Ramos (cell line): ENCODE measurements around the gene HSPD1.
"Not testable (repeated sequence)": the region's sequence is repeated elsewhere in the genome, so short reads cannot be mapped to it uniquely, and the experiment has no call there.

Experiments used
- in situ Hi-C: fragments of 300-500 bp; cut with MboI; formaldehyde crosslinking; loops from one replicate; pipeline ENCODE4 v1.14.3; 2022; ENCODE audit warnings: low sequenced_read_pairs; ENCODE audit not compliant: unreplicated experiment

Gene HSPD1

DNA sequence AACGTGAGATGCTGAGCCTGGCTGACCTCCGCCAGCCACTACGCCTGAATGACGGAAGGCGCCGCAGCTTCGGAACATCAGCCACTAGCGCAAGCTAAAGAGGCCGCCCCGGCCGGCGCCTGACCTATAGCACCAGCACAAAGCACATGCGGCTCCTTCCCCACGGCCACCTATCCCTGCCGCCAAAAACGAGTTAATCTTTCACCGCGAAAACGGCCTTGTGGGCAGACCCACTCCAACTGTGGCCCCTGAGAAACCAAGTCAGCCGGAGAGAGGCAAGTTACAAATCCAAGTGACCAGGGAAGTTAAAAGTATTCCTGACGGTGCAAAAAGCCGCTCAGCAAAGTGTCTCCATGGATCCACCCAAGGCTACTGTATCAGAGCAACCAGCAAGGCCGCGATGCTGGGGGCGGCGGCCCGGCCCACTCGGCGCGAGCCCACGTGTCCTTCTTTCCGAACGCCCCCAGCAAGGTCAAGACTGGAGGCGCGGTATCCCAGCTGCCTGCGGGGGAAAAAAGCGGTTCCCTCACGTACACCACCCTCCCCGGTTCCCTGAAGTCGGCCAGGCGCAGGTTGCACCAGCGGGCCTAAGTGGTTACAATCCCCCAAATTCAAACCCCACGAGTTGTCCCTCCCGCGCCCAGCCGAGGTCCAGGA lies 575 bp downstream of the HSPD1 start:
- in situ Hi-C loops = no loop called here

GRCh38 chr2:197498235-197498936 lies 1.3 kb downstream of the HSPD1 start:
- in situ Hi-C loops = no loop called here

DNA sequence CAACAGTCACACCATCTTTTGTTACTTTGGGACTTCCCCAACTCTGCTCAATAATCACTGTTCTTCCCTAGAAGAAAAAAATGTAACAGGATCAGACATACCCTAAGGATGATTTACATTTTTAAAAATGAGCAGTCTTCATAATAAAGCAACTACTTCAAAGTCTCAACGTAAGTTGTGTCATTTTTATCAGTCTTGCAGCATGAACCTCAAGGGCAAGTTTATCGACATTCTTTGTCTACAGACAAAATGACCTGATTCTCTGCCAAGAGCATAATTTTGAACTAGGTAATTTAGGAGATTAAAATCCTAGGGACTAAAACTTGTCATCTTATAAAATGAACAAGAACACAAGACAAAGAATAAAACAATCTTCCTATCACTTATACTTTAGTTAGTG lies 2.3 kb downstream of the HSPD1 start:
- in situ Hi-C loops = no loop called here

GRCh38 chr2:197496695-197497094 lies 2.9 kb downstream of the HSPD1 start:
- in situ Hi-C loops = no loop called here

- in situ Hi-C loops = no loop called here
Observed at GRCh38 chr2:197495433-197496134, 4.1 kb downstream of the HSPD1 start.

DNA sequence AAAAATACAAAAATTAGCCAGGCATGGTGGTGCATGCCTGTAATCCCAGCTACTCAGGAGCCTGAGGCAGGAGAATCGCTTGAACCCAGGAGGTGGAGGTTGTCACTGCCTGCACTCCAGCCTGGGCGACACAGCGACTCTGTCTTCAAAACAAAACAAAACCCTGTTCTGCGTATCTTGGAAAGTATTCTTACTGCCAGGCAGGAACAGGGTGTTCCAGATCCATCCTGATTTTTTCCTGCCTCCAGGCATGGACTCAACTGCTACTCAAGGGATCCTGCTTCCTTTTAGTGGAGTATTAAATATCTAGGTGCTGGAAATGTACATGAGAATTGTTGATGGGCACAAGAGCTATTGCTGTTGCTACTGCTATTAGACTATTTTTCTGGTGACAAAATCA lies 12.3 kb downstream of the HSPD1 start:
- in situ Hi-C loops = no loop called here

- in situ Hi-C loops = no loop called here
Observed at GRCh38 chr2:197486175-197486574, 13.5 kb downstream of the HSPD1 start.

GRCh38 chr2:197484248-197484647 lies 15.4 kb downstream of the HSPD1 start:
- in situ Hi-C loops = not testable (repeated sequence)

- in situ Hi-C loops = no loop called here
Observed at GRCh38 chr2:197480165-197481036, 19.2 kb downstream of the HSPD1 start.

GRCh38 chr2:197477797-197478196 lies 21.8 kb downstream of the HSPD1 start:
- in situ Hi-C loops = no loop called here

GRCh38 chr2:197472166-197472565 lies 27.5 kb downstream of the HSPD1 start:
- in situ Hi-C loops = no loop called here

GRCh38 chr2:197464175-197464574 lies 35.5 kb downstream of the HSPD1 start:
- in situ Hi-C loops = no loop called here

DNA sequence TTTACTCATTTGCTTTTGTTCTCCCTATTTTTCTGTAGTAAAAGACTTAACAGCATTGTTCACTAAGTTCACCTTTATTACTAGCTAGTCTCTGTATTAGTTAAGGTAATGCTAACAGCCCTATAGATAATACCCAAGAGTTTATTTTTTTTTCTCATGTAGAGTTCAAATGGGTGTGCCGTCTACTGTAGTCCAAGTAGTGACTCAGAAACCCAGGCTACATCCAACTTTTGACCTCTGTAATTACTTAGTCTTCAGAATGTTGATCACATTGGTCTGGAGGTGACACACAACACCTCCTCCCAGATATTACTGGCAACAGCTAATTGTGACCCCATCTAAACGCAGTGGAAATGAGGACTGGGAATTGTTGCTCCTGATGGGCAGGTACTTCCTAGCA lies 38.6 kb downstream of the HSPD1 start:
- in situ Hi-C loops = no loop called here

DNA sequence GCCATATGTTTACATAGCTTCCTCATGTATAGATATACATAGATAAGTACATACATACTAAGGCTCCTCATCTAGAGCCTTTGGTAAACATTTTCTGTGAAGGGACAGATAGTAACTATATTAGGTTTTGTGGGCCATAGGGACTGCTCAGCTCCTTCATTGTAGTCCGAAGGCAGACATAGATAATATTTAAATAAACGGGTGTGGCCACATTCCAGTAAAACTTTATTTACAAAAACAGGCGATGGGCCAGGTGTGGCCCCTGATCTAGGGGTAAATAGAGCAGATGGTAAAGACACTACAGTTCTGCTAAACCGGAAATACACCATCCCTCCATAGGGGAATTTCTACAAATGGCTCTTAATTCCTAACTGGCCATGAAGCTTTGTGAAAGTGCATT lies 39.0 kb downstream of the HSPD1 start:
- in situ Hi-C loops = no loop called here

- in situ Hi-C loops = no loop called here
Observed at GRCh38 chr2:197455428-197455827, 44.2 kb downstream of the HSPD1 start.

GRCh38 chr2:197454923-197455322 lies 44.7 kb downstream of the HSPD1 start:
- in situ Hi-C loops = no loop called here

DNA sequence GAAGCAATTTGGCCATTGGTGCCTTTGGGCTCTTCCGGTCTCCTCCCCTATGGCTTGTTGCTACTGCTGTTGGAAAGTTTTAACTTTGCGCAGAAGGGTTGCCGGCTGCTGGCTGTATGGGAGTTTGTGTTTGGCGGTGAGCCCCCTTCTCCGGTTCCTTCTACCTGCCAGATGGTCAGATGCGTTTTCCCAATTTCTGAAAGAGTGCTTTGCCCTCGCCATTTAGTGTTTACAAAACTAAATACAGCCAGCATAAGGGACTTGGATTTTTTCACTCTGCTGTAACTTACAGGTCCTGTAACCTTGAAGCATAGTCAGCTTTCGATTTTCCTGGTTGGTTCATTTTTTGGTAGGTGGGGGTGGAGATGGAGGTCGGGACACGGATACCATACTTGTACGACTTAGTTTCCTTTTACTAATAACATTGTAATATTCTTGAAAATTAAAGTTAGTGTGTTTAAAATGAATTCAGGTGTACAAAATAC lies 45.7 kb downstream of the HSPD1 start:
- in situ Hi-C loops = no loop called here

GRCh38 chr2:197453123-197453913 lies 46.3 kb downstream of the HSPD1 start, which contains the start of gene COQ10B:
Gene COQ10B, plus strand, starts transcription at chr2:197453552. Its CDS starts 9 bp downstream, at chr2:197453561.
- in situ Hi-C loops = no loop called here

- in situ Hi-C loops = no loop called here
Observed at GRCh38 chr2:197452754-197453122, 46.9 kb downstream of the HSPD1 start.
